ENCODE measurements around the gene TRIM14.

DNA sequence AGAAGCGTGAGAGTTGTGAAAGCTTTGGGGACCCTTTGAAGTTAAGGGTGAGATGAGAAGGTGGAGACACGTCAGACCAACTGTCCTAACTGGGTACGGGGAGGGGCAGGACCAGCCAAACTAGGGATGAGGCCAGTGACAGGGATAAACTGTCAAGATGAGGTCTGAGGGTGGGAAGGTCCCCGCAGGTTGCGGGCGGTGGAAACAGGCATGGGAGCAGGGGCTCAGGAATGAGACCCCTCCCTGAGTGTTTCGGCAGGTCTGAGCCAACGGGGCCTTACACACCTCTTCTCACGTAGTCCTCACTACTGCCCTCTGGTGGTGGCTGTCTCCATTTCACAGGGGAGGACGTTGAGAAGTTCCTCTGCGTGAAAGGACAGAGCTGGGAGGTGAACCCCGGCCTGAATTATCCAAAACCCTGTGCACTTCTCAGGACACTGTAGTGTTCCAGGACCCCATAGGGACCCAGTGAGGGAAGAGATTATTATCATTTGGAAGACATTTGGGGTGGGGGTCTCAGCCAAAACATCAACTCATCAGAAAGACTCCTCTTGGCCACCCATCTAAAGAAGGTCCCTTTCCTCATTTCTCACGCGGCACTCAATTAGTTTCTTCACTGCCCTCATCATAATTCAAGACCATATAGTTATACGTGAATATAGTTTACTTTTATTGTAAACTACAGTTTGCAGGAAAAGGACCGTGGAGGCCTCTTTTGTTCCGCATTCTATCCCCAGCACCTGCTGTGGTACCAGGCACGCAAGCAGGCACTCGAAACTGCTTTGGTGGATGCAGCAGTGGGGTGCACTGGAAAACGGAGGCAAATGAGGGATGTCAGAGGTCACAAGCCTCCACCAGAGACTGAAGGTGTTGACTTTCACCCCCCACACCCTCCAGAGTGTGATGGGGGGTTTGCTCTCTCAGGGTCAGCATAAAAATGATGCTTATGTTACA is 84.2 kb downstream of the TRIM14 start:
- TF ChIP-seq PATZ1 (CRISPR knock-in tag; IDR thresholded peaks at IDR 0.05; ENCODE audit: borderline replicate concordance), result no peak
- TF ChIP-seq, protein P1, sequence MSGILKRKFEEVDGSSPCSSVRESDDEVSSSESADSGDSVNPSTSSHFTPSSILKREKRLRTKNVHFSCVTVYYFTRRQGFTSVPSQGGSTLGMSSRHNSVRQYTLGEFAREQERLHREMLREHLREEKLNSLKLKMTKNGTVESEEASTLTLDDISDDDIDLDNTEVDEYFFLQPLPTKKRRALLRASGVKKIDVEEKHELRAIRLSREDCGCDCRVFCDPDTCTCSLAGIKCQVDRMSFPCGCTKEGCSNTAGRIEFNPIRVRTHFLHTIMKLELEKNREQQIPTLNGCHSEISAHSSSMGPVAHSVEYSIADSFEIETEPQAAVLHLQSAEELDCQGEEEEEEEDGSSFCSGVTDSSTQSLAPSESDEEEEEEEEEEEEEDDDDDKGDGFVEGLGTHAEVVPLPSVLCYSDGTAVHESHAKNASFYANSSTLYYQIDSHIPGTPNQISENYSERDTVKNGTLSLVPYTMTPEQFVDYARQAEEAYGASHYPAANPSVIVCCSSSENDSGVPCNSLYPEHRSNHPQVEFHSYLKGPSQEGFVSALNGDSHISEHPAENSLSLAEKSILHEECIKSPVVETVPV (CRISPR knock-in tag; IDR thresholded peaks at IDR 0.05), result no peak
- TF ChIP-seq, protein P2, sequence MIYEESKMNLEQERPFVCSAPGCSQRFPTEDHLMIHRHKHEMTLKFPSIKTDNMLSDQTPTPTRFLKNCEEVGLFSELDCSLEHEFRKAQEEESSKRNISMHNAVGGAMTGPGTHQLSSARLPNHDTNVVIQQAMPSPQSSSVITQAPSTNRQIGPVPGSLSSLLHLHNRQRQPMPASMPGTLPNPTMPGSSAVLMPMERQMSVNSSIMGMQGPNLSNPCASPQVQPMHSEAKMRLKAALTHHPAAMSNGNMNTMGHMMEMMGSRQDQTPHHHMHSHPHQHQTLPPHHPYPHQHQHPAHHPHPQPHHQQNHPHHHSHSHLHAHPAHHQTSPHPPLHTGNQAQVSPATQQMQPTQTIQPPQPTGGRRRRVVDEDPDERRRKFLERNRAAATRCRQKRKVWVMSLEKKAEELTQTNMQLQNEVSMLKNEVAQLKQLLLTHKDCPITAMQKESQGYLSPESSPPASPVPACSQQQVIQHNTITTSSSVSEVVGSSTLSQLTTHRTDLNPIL (CRISPR knock-in tag; IDR thresholded peaks at IDR 0.05; ENCODE audit: low read depth), result no peak
- no peak for TF ChIP-seq GLIS3 (CRISPR knock-in tag; IDR thresholded peaks at IDR 0.05)
- TF ChIP-seq ZC3H10 (CRISPR knock-in tag; IDR thresholded peaks at IDR 0.05), result no peak
- no peak for TF ChIP-seq CSDC2 (CRISPR knock-in tag; IDR thresholded peaks at IDR 0.05)
- TF ChIP-seq POU6F1 (CRISPR knock-in tag; IDR thresholded peaks at IDR 0.05; ENCODE audit: borderline replicate concordance, low read depth), result no peak
